MV-4-11 (cell line): ENCODE measurements around the gene GP5.

ENCODE experiments used
- DNase-seq: peaks from one replicate; lab custom pipeline; 2025; lab: John Stamatoyannopoulos, UW

GP5 gene

GRCh38 chr3:194399166-194399565 lies at the start of gene GP5:
TSS of gene GP5 (minus strand) at chr3:194399266. CDS start at chr3:194398282, 984 bp downstream.
- no peak for DNase-seq

GRCh38 chr3:194447657-194448056 lies 48.6 kb upstream of the GP5 start:
- DNase-seq, result no peak

- DNase-seq, result no peak
Observed at GRCh38 chr3:194447161-194447560, 48.1 kb upstream of the GP5 start.

- DNase-seq, result no peak
Observed at GRCh38 chr3:194446754-194447153, 47.7 kb upstream of the GP5 start.

GRCh38 chr3:194446172-194446571 lies 47.1 kb upstream of the GP5 start:
- no peak for DNase-seq

- DNase-seq, result no peak
Observed at GRCh38 chr3:194443901-194444300, 44.8 kb upstream of the GP5 start.

- no peak for DNase-seq
Observed at GRCh38 chr3:194440756-194441155, 41.7 kb upstream of the GP5 start.

GRCh38 chr3:194439881-194440550 lies 41.0 kb upstream of the GP5 start:
- no peak for DNase-seq

- no peak for DNase-seq
Observed at GRCh38 chr3:194434503-194434902, 35.4 kb upstream of the GP5 start.

GRCh38 chr3:194431554-194431953 lies 32.5 kb upstream of the GP5 start:
- DNase-seq, result no peak

- no peak for DNase-seq
Observed at GRCh38 chr3:194425399-194425798, 26.3 kb upstream of the GP5 start.

- no peak for DNase-seq
Observed at GRCh38 chr3:194424953-194425352, 25.9 kb upstream of the GP5 start.

- no peak for DNase-seq
Observed at GRCh38 chr3:194424373-194424772, 25.3 kb upstream of the GP5 start.

GRCh38 chr3:194423317-194423716 lies 24.3 kb upstream of the GP5 start:
- no peak for DNase-seq

GRCh38 chr3:194422188-194422587 lies 23.1 kb upstream of the GP5 start:
- no peak for DNase-seq

- DNase-seq, result no peak
Observed at GRCh38 chr3:194418671-194419070, 19.6 kb upstream of the GP5 start.

GRCh38 chr3:194407423-194407822 lies 8.4 kb upstream of the GP5 start:
- DNase-seq, result no peak

- no peak for DNase-seq
Observed at GRCh38 chr3:194405766-194406165, 6.7 kb upstream of the GP5 start.

- DNase-seq, result peak; percentile 22
Observed at GRCh38 chr3:194404365-194405140, 5.5 kb upstream of the GP5 start.

- no peak for DNase-seq
Observed at GRCh38 chr3:194401868-194402329, 2.8 kb upstream of the GP5 start.

- no peak for DNase-seq
Observed at GRCh38 chr3:194401346-194401745, 2.3 kb upstream of the GP5 start.

GRCh38 chr3:194399874-194400411 lies 877 bp upstream of the GP5 start:
- DNase-seq, result no peak

GRCh38 chr3:194397757-194398312 lies 1.2 kb downstream of the GP5 start:
- DNase-seq, result no peak
